ENCODE data around the gene WDR82. TPM values are rescaled to one million over a fixed set of nuclear protein-coding genes. Genes with fewer than 3 reads are reported as not detected.

The WDR82 gene
- total and polyA plus RNA-seq, 2 experiments from 2014 or later = 25.2 to 71.8 TPM

GRCh38 chr3:52210037-52210436 lies 68.4 kb downstream of the WDR82 start:
- H3K79me2 ChIP-seq (replicated peaks; ENCODE audit: insufficient read depth) = no peaks in the 10 kb centered on the region
- H3K27ac Mint-ChIP-seq = no peak overlapping the region
- H3K36me3 Mint-ChIP-seq (ENCODE audit: low read depth) = peaks cover 97% of the 10 kb centered on the region
- no peaks in the 10 kb centered on the region for H3K4me1 ChIP-seq (ENCODE audit: insufficient read depth)
- H3K4me2 ChIP-seq = no peak overlapping the region
- no peak overlapping the region for H3K27ac ChIP-seq (ENCODE audit: low read depth)
- H3K9me3 Mint-ChIP-seq = no peaks in the 10 kb centered on the region
- H3K4me3 Mint-ChIP-seq = no peak overlapping the region
- no peaks in the 10 kb centered on the region for H3K4me1 Mint-ChIP-seq
- H3K27me3 Mint-ChIP-seq (ENCODE audit: insufficient read depth, low read depth, poor library complexity) = peaks cover 3% of the 10 kb centered on the region
- H3K27me3 ChIP-seq (ENCODE audit: insufficient read depth) = no peaks in the 10 kb centered on the region
- no peak for DNase-seq (ENCODE audit: low spot score)
- H4K20me1 ChIP-seq (replicated peaks; ENCODE audit: insufficient read depth) = peaks cover 7% of the 10 kb centered on the region; the same call in 1 of the 2 replicates
- H3F3A ChIP-seq (replicated peaks; ENCODE audit: low read depth) = peaks cover 8% of the 10 kb centered on the region; the same call in 1 of the 2 replicates
- H3K36me3 ChIP-seq (ENCODE audit: insufficient read depth) = peaks cover 72% of the 10 kb centered on the region
- TF ChIP-seq EZH2 (IDR thresholded peaks at IDR 0.05; ENCODE audit: low read depth, unreplicated experiment) = no peak
- no peak for TF ChIP-seq CREB1 (CRISPR knock-in tag; IDR thresholded peaks at IDR 0.05; ENCODE audit: low read depth)
- TF ChIP-seq ZNF331 (CRISPR knock-in tag; IDR thresholded peaks at IDR 0.05; ENCODE audit: low read depth) = no peak
- TF ChIP-seq POLR2AphosphoS5 (IDR thresholded peaks at IDR 0.05; ENCODE audit: low read depth) = no peak
- TF ChIP-seq JUNB (IDR thresholded peaks at IDR 0.05; ENCODE audit: unreplicated experiment) = no peak
- TF ChIP-seq ZNF462 (CRISPR knock-in tag; IDR thresholded peaks at IDR 0.05) = no peak
- no peak for TF ChIP-seq REST (IDR thresholded peaks at IDR 0.05; ENCODE audit: unreplicated experiment)
- TF ChIP-seq ETS1 (IDR thresholded peaks at IDR 0.05) = no peak
- no peak for TF ChIP-seq ZNF114 (CRISPR knock-in tag; IDR thresholded peaks at IDR 0.05)
- TF ChIP-seq STAT1 (IDR thresholded peaks at IDR 0.05; ENCODE audit: unreplicated experiment) = no peak
- no peak for TF ChIP-seq NANOG (IDR thresholded peaks at IDR 0.05; ENCODE audit: borderline replicate concordance)
- TF ChIP-seq CTCF (conservative IDR thresholded peaks at IDR 0.05; ENCODE audit: low read depth in 2 of 2) = no peak
- TF ChIP-seq EZH2phosphoT487 (IDR thresholded peaks at IDR 0.05; ENCODE audit: unreplicated experiment) = no peak
- no peak for ATAC-seq
- no peak overlapping the region for H2AFZ ChIP-seq
- H3K9me2 ChIP-seq (ENCODE audit: insufficient read depth) = no peaks in the 10 kb centered on the region
- no peak overlapping the region for H3K4me3 ChIP-seq

Measured in GM23338 (cell line).